HG03025 (cell line): ENCODE results near the gene METTL16.

Experiments
- ATAC-seq: cut with Tn5 transposase; IDR thresholded peaks from one replicate; pipeline ENCODE4 v1.9.1; 2021; ENCODE audit warnings: mild to moderate bottlenecking, moderate library complexity; ENCODE audit not compliant: unreplicated experiment, low FRiP score

The METTL16 gene

DNA sequence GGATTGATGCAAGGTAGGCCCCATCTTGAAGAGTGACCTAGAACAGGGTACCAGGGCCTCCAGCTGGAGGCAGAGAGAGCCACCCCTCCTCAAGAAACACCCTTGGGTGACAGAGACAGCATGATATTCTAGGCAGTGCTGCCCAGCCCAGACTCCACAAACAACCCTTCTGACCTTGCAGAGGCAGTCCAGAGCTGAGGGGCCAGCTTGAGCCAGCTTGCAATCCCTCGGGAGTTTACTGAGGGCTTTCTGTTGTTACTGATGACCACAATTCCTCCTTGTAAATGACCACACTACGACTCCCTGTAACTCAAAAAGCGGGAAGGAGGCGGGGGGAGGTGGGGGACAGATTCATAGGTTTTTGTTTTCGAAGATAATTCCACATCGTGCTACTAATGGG, 92.2 kb downstream of the METTL16 start:
- ATAC-seq = no peak

DNA sequence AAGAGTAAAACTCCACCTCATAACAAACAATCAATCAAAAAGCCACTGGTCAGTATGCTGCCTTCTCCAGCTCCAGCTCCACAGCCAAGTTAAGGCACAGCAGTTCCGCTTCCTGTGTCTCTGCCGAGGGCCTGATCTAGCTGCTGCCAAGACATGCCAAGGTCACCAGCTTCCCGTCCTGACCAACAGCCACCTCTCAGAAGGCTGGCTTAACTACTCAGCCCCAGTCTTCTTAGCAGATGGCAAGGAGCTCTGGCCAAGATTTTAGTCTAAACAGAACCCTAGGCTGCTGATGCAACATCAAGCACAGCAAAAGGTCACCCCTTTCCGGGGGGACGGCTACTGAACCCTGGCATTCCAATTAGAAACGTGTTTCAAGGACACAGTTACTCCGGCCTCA, 93.1 kb downstream of the METTL16 start:
- ATAC-seq = no peak

DNA sequence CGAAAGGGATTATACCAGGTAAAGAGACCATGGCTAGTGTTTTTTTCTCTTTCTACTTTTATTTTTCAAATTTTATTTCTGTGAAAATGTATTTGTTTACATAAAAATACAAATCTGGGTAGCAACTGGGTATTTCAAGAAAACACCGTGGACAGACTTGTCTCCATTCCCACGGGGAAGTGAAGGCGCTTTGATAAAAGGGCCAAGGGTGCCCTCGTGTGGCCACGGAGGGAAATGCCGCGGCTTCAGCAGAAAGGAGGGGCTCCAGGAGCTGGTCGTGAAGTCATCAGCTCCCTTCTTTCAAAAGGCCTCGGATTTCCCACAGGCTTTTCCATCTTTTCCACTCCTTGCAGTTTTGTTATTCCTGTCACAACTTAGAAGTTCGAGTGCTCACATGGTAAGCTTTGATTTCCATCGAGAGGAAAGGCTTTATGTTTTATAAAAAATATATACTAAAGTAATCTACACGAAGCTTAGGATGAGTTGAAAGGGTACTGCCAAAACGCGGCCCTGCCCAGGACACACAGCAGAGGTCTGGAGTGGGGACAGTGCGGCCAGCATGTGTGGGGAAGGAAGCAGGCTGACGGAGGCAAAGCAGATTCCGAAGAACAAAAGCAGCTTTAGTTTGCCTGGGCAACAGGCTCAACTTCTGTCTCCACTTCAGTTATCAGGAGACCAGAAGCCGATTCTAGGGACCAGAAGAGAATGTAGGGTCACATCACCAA, 95.5 kb downstream of the METTL16 start:
- ATAC-seq = no peak

DNA sequence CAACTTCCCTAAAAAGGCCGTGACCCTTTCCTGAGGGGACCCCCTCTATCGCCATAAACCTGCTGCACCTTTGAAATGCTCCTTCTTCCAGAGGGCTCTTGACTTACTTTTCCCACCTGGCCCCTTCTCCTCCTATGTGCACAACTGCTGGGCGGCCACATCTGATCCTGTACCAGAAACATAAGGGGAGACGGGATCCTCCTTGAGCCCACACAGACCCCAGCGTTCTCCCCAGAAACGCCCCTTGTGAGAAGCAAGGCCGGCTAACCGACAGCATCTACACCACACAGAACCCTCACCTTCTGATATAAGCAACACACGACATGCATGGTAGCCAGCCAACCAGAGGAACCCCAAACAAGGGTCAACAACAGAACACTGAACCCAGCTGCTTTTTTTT, 96.6 kb downstream of the METTL16 start:
- no peak for ATAC-seq

DNA sequence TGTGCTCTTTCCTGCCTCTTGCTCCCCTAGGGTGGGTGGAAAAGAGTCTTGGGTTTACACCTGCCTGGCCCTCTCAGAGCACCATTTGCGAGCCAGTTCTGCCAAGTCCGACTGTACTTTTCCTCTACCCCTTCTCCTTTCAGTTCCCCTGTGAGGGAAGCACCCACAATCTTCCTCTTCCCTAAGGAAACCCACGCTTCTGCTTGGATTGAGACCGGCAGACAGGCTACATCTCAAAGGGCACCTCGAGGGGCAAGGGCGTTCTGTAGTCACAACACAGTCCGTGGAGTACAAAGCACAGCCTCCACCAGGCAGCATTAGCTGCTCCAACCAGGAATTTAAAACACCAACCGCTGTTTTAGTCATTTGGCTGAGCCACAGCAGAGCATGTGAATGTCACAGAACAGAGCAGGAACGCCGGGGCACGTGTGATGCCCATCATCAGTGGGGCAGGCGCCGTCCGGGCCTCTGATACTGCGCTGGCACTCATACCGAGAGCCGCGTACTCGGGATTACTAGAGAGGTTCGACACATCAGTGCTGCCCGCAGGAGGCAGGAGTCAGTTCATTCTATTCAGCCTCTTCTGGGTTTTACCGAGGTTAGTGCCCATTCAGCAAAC, 97.1 kb downstream of the METTL16 start:
- no peak for ATAC-seq

DNA sequence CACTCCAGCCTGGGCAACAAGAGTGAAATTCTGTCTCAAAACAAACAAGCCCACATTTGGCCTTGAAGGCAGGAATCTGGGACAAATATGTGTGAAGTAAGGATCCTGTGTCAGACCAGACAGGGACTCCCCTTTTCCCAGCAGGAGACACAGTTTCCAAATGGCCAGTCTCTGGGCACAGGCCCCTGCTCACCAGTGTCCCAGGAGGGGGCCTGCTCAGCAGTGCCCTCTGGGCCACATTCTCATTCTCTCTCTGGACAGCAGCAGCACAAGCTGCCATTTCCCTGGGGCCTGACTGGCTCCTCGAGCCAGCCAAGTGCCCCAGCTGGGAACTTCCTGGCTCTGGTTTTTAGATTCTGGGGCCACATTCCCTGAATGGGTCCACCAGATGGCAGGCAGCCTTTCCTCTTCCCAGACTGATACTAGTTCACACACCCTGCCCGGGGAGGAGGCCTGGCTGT, 99.1 kb downstream of the METTL16 start:
- no peak for ATAC-seq

DNA sequence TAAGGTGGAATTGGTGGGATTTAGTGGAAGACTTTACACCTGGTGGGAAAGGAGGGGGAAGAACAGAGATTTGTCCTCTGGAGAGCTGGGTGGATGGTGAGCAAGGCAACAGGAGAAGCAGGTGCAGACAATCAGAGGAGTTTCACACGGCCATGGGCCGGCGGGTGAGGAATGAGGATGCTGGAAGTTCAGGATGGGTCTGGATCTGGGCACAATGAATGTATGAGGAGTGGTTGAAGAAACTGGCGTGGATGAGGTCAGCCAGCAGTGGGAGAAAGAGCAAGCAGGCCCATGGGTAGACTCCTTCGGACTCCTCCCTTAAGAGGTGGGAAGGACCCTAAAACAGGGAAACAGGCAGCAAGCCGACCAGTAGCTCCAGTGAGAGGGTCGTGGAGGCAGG, 100.7 kb downstream of the METTL16 start:
- no peak for ATAC-seq

DNA sequence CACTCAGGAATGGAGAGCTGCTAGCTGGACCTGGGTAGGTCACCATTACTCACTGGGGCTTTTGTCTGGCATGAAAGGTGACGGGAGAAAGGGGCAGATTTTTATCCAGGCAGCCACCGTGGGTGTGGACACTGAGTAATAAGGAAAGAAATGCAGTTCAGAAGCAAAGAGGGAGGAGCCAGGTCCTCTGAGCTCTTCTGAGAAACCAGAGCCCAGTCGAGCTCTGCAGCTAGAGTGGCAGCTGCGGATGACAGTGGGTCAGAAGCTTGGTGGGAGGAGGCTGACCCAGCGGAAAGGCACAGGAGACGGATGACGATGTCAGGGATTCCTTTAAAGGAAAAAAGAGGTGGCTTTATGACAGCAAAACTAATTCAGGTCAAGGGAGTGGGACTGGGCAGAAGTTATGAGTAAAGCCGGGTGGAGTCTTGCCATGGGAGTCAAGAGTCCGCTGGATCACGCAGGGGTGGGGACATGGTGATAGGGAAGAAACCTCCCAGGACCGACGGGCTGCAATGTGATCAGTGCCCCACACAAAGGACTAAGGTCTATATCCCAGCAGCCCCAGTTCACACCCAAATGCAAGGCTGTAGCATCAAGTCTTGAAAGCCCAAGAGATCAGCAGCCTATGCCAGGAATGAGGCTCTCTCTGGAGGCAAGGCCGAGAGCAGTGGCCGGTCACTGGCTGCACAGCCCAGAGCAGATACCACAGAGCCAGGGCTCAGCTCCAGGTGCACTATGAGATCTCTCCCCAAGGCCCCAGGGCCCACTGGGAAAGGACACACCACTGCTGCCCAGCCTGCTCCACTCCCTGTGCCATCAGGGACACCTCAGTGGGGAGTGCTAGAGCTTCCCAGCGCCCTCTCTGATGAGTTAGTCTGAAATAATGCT, 104.5 kb downstream of the METTL16 start:
- ATAC-seq = no peak

DNA sequence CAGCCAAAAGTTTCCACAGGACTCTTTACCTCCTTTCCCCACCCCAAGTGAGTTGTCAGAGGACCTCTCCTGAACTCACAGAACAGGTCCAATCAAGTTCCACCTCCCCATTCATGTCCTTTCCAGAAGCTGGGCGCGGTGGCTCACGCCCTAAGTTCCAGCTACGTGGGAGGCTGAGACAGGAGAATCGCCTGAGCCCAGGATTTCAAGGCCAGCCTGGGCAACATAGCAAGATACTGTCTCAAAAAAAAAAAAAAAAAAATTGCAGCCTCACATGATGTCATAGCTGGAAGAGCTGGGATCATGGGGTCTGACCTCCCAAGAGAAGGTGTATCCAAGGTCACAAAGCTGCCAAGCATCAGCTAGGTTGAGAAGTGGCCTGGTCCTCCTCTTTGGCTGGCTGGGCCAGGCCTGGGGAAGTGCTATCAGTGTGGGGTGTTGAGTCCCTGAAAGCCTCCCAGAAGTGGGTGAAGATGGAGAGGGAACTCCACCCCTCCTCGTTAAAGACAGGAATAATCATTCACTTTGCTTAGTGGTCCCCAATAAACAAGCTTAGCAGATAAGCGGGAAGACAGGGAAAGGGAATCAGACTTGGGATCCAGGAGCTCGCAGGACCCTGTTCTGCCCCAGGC, 105.3 kb downstream of the METTL16 start:
- no peak for ATAC-seq

DNA sequence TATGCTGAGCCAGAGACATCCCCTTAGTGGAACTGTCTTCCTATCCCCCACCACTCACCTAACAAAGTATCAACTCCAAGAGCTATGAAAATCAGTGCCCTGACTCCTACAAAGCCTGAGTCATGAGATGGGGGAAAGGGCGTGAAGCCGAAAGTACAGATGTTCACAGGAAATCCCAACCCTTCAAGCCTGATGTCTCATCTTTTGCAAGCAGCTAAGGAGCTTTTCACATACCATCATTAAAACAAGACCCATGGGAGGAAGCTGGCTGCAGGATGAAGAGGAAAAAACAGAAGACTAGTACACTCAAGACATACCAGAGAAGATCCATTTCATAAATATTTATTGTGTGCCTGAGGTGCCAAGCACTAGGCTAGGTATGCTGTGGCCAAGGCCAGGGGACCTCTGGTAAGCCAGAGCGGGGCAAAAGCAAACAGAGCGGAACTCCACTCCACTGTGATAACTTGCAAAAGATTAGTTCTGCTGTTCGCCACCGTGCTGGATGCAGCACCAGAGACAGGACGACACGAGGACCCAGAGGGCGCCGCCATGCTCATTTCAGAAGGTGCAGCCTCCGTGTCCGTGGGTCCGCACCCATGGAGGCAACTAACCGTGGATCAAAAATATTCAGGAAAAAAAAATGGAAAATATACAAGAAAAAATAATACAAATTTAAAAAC, 106.3 kb downstream of the METTL16 start:
- ATAC-seq = no peak

DNA sequence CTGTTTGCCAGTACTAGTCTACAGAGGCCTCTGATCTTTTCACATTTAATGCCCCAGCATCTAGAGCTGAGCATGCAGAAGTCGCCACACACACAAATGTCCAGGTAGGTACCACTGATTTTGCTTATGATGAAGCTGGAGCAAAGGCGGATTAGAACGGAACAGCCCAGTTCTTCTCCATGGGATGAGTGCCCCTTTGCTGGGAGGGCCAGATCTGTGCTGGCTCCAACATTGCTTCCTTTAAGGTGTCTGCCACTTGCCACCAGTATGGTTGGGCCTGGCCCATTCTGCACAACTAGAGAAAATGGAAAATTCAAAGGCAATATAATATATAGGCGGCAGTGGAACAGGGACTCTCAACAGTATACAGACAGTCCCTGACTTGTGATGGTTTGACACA, 108.6 kb downstream of the METTL16 start:
- no peak for ATAC-seq

DNA sequence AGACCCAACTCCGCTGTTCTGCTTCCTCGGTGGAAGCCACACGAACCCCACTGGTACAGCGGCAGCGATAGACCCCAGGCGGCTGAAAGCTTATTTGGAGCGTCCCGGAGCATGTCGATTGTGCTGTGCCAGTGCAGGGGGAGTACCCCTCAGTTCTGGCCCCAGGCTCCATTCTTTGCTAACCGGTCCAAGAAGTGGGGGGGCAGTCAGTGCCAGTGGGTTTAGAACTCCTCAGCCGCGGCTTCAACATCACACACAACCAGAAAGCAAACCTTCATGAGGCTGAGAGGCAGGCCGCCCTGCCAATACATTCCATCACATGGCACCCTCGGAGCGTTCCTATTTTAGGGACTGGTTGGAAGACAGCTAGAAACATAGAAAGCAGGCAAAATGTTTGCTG, 109.1 kb downstream of the METTL16 start:
- ATAC-seq = no peak

DNA sequence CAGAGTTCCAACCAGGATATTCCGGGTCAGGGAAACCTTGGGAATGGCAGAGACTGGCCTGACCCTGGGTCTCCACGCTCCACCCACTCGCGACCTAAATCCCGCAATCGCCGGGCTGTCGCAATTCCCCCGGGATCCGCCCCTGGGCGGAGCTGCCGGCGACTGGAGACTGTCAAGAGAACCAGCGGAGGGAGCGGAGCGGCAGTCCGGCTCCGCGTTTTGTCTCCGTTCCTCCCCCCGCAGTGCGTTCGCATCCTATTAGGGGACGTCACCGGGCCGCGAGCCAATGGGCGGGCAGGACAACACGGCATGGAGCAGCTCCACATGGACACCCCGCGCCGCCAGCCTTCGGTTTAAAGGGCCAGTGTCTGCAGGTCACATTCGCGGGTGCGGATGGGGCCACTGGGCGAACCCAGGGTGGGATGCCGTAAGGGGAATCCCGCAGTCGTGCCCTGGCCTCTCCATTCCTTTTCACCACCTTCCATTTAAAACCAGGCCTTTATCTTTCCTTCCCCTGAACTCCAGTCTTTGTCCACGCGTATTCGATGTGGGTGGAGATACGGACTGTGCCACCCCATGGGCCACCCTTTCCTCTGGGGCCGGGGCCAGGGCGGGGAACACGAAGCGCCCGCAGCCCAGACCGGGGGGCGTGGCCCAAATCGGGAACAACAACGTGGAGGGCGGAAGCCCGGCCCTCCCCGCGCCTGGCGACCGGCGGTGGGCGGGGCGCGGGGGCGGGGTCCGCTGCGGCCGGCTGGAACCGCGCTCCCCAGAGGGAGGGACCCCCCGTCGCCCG, 110.1 kb downstream of the METTL16 start:
- peak; percentile 51 for ATAC-seq

DNA sequence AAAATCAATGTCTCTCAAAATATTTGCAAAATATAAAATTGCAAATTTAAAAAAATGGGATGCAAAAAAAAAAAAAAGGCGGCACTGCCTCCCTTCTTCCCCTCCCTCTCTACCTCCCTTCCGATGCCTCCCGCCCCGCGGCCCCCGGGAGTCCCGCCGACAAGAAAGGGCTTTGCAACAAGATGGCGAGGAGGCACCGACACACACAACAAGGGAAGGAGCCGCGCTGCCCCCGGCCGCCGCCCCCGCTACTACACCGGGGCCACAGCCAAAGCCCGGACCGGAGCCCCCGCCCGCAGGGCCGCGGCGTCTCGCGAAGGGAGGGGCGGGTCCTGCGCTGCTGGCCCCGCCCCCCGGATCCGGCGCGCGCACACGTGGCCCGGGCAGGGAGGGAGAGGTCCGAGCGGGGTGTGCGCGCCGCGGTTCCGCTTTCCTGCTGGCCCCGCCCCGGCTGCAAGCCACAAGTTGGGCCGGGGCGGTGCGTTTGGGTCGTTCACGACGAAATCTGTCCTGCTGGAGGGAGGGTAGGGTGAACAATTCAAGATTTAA, 110.7 kb downstream of the METTL16 start, which contains the start of gene MNT:
Gene MNT (minus strand): TSS at position 184 of the 549 bp plus-strand sequence. CDS start 348 bp downstream, outside the sequence.
- peak; percentile 29 for ATAC-seq

DNA sequence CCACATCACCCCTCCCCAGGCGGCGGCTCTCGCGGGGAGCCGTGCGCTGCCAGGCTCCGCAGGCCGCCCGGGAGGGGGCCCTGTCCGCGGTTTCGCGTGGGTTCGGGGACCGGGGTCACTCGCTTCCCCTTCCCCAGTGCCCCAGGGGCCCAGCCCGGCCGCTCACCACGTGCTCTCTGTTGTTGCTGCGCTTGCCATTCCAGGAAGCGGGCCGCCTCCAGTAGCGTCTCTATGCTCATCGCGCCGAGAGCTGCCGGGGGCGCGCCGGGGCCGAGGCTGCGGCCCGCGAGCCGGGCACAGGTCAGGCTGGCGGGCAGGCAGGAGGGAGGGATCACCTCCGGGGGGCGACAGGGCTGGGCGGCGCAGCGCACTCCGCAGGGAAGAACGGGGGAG, 111.2 kb downstream of the METTL16 start:
- no peak for ATAC-seq

DNA sequence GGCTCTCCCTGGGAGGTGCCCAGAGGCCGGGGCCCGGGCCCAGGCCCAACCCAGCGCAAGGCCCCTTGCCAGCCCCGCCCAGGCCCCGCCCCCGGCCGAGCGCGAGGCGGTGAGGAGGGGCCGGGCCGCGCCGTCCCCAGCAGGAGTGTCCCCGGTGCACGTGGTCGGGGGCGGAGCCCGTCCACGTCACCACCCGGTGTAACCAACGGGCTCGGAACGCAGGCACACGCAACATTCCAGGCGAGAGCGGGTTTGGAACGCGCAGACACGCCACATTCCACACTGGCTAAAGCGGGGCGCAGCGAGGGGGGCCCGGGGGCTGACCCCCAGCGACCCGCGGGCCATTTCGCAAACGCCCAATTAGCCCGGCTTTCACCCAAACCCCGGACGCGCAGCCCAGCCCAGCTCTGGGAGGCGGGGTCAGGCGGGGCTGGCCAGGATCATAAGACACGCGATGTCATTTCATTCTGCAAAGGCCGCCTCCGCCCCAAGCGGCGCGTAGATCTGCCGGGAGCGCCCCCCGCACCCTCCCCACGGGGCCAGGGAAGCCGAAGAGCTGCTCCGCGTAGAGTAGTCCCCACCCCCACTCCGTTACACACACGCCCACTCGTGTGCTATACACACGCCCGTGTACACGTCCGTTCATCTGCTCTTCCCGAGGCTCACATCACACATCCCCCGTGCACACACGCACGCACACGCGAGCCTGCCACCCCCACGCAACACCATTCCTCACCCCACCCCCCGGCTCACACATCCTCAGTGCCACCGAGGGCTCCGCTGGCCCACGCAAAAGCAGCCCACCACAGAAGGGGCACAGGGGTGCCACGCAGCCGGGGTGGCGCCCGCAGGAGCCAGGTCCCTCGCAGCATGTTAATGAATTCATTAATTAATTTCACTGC, 111.9 kb downstream of the METTL16 start:
- ATAC-seq = peak; percentile 27

DNA sequence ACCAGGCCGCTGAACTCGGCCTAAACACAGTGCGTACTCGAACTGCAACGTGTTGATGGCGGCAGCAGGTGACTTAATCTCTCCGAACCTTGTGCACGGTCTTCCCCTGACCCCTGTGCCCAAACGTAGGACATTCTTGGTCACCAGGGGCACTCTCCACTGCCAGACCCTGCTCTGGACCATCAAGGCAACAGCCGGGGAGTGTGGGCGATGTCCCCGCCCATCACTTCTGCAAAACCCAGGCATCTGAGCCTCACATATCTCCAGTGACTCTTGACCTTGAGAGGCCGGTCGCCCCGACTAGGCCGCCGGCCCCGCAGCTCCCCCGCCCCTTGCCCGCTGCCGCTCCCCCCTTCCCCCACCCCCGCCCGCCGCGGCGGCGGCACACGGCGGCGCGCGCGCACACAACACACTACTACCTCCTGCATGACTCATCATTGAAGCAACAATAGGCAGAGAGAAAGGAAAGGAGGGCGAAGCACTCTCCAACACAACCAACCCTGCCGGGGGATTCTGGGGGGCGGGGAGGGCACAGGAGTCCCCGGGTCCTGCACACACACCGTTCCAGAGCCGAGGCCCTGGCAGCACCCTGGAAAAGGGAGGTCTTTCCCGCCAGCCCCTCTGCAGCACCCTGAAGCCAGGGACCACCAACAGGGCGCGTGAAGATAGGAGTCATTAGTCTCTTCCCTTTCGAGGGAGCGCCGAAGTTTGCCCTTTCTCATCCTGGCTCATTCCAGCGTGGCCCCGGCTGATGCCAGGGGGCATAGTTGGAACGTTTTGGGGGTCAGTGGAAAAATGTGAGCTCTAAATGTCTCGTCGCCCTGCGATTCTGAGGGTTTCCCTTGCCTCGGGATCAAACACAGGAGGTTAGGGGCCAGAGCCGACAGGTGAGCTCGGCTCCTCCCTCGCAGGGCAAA, 112.8 kb downstream of the METTL16 start:
- ATAC-seq = no peak
